ENCODE measurements around the gene LRP1B.

Gene LRP1B

GRCh38 chr2:141524777-141525176, 606.0 kb downstream of the LRP1B start:
- DNase-seq (ENCODE audit: low read depth in 1 of 2, low spot score in 1 of 2), result no peak

GRCh38 chr2:141523199-141523598, 607.6 kb downstream of the LRP1B start:
- DNase-seq (ENCODE audit: low read depth in 1 of 2, low spot score in 1 of 2), result no peak

DNA sequence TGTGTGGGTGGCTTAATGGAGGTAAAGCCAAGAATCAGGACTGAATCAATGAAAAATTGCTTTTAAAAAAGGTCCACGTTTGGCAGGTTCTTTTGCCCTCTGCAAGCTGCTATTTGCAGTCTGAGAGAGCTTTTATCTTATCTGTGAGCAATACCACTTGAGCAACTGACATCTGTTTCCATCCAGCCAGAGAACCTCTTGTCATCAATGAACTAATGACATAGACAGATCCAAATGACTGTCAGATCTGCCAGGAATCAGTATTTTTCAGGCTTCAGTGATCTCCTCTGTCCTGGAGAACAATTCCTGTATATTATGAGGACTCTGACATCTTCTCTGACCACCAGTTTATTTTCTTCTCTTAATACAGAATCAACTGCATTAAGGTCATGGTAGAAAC, 608.1 kb downstream of the LRP1B start:
- DNase-seq (ENCODE audit: low read depth in 1 of 2, low spot score in 1 of 2), result no peak

GRCh38 chr2:141522048-141522447, 608.8 kb downstream of the LRP1B start:
- no peak for DNase-seq (ENCODE audit: low read depth in 1 of 2, low spot score in 1 of 2)

DNA sequence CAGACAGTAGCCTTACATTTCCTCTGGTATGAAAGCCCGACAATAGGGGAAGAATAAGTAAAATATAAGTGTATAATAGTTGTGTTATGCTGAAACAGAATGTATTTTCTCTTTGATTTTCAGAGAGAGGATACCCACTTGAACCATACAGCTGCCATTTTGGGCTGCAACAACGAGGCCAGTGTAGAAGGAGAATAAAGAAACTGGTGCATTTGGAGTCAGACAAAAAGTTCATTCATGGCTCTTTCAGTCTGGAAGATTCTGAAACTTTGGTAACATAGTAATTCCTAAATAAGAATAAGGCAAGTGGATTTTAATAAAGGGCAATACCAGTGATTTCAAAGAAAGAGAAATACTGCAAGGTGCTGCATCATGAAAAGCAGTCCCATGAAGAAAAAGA, 610.9 kb downstream of the LRP1B start:
- DNase-seq (ENCODE audit: low read depth in 1 of 2, low spot score in 1 of 2), result no peak

GRCh38 chr2:141517852-141518421, 612.9 kb downstream of the LRP1B start:
- no peak for DNase-seq (ENCODE audit: low read depth in 1 of 2, low spot score in 1 of 2)

DNA sequence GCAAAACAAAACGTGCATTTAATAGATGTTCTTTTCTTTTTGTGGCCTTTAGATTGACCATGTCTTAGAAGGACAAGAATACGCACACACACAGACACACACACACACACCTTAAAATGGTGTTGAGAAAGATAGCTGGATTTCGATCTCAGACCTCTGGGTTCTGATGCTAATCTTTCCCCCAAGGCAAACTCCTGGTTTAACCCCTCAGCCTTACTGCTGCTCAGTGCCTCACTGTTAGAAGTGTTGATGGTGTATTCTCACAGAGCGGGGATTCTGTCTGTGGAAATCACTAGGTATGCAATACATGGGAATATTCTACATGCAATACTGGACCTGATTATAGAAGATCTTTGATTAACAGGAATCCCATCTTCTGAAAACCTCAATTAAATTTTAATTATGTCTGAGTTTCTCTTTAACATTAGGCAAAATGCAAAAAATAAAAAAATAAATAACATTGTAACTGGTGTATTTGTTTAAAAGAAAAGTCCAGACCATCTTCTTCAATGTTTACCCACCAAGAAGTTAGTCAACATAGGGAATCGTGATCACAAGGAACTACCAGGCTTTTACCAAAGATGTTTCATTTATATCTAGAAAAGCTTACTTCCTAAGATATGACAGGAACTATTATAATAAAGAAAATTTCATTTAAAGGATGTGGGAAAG, 613.5 kb downstream of the LRP1B start:
- no peak for DNase-seq (ENCODE audit: low read depth in 1 of 2, low spot score in 1 of 2)

DNA sequence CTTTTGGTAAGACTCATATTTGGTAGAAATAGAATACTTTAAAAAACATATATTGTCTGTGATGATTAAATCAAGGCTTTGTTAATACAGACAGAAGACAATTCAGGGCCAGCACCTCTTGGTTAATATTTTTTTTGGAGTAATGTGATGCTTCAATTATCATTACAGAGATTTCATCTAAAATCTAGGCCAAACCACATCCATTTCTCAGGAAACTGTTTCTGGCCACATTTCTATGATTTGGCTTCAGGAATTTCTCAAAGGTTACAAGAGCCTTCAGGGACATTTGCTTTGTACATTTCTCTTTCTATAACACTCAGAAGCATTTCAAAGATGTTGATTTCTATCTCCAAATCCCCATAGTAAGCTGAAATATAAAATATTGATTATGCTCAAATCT, 614.9 kb downstream of the LRP1B start:
- no peak for DNase-seq (ENCODE audit: low read depth in 1 of 2, low spot score in 1 of 2)

- DNase-seq (ENCODE audit: low read depth in 1 of 2, low spot score in 1 of 2), result no peak
Observed at GRCh38 chr2:141513853-141514252, 617.0 kb downstream of the LRP1B start.

DNA sequence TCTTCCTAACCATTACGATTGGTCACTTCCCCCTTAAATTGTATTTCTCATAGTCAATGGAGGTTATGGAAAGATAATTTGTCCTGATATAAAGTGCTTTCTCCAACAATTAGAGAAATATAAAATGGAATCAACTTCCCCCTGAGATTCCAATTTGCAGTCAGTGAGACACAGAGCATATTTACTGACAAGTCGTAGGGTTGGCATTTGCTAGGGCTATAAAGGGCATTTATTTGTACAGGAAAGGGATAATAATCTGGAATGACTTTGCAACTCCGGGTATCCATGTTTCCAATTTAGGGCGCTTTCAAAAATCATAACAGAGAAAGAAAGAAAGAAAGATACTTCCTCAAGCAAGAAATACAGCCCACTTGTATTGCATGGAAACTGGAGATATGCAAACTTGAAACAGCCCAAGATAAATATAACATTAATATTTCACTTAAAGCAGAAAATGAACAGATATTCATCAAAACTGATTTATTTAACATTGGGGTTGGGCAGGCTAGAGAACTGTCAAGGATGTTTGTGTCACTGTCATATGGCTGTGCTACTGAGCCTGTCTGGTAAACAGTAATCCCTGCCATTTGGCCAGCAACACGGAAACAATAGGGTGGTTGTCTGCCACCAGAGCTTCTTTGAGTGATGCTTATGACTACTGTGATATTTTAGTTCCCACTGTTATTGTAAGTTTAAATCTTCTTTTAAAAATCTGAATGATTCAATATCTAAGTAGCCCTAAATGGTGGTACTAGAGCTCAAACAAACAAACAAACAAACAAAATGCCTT, 621.8 kb downstream of the LRP1B start:
- DNase-seq (ENCODE audit: low read depth in 1 of 2, low spot score in 1 of 2), result no peak

- no peak for DNase-seq (ENCODE audit: low read depth in 1 of 2, low spot score in 1 of 2)
Observed at GRCh38 chr2:141508086-141508752, 622.6 kb downstream of the LRP1B start.

GRCh38 chr2:141506135-141506534, 624.7 kb downstream of the LRP1B start:
- no peak for DNase-seq (ENCODE audit: low read depth in 1 of 2, low spot score in 1 of 2)

DNA sequence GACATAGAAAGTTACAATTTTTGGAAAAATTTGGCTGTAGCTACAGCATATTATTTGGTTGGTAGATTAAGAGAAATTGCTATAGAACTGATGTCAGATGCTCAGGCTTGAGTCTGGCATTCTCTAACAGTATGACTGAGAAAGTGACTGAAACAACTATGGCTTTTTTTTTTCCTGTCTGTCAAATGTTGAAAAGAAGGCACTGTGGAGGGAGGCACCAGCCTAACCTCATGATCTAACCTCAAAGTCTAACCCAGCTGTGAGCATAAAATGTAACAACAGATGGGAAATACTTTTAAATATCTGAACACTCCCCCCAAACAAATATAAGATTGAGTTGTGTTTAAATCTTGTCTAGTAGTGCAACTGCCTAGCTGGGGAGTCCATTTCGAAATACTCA, 629.1 kb downstream of the LRP1B start:
- DNase-seq (ENCODE audit: low read depth in 1 of 2, low spot score in 1 of 2), result no peak

GRCh38 chr2:141499123-141499522, 631.7 kb downstream of the LRP1B start:
- no peak for DNase-seq (ENCODE audit: low read depth in 1 of 2, low spot score in 1 of 2)

DNA sequence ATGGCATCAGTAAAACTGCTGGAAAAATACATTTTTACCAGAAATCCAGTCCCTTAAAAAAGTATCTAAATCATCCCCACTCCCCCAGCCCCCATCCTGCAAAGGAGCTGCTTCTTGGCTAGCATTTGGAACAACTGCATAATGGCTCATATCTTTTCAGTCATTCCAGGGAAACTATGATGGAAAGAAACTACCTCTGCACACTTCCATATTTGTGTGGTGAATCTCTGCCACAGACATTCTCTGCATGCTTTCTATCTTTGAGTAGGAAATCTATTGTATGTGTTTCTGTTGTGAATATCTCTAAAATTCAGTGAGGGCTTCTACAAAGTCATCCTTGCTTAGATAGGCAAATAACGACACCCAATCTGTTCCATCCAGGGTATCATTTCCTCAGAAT, 632.3 kb downstream of the LRP1B start:
- DNase-seq (ENCODE audit: low read depth in 1 of 2, low spot score in 1 of 2), result no peak

DNA sequence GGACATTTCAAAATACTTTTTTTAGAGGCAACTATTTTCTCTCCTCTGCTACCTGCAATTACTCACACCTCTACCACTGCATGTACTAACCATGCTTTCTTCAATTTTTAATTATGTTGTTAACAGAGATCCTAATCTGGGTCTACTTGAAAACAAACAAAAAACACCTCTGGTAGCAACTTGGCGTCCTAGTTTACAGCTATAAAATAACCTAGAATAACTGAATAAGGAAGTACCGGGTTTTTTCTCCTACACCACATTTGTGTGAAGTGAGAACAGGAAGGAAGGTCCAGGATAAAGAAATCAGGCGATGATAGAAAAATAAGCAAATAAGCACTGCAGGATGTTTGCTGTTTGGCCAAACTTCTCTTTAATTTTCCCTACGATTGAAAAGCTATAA, 633.5 kb downstream of the LRP1B start:
- no peak for DNase-seq (ENCODE audit: low read depth in 1 of 2, low spot score in 1 of 2)

DNA sequence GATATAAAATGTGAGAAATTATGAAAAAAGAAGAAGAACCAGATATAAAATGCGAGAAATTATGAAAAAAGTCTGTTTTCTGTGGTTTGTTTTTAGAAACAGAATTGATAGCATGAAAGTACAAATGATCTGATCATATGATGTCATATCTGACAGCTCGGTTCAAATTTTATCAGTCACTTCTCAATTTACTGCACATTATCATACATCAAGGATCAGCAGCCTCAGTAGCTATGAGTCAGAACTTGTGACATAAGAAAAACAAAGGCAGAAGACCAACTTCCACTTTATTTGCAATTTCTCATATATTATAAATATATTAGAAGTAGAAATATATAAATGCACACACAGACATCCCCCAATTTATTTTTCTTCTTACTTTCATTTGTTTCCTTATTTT, 634.0 kb downstream of the LRP1B start:
- no peak for DNase-seq (ENCODE audit: low read depth in 1 of 2, low spot score in 1 of 2)

DNA sequence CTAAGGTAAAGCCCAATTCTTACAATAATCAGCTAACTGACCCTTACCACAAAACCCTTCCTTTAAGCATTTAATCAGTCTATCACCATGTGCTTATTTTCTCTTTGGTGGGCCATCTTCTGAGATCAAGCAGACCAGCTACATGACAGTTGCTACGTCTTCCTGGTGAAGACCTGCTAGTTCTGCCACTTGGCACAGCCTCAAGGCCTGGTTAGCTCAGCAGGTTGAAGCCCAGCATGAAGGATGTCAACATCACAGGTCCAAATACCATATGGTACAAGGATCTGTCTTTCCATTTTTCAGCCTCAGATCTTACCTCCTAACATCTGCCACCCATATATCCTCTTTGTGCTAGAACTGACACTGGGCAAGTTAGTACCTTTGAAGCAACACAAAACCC, 636.9 kb downstream of the LRP1B start:
- DNase-seq (ENCODE audit: low read depth in 1 of 2, low spot score in 1 of 2), result no peak

- DNase-seq (ENCODE audit: low read depth in 1 of 2, low spot score in 1 of 2), result no peak
Observed at GRCh38 chr2:141492816-141493215, 638.0 kb downstream of the LRP1B start.

GRCh38 chr2:141490886-141491285, 639.9 kb downstream of the LRP1B start:
- no peak for DNase-seq (ENCODE audit: low read depth in 1 of 2, low spot score in 1 of 2)

DNA sequence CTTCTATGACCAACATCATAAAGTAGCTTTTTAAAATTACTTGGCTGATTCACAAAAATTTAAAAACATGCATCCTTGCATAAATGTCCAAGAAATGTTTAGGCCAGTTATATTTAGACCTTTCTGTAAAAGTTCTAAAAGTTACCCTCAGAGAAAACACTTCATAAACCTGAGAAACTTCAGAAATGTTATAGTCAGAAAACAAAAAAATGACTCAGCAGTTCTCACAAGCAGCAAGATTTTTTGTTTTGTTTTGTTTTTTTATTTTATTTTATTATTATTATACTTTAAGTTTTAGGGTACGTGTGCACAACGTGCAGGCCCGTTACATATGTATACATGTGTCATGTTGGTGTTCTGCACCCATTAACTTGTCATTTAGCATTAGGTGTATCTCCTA, 648.1 kb downstream of the LRP1B start:
- no peak for DNase-seq (ENCODE audit: low read depth in 1 of 2, low spot score in 1 of 2)

DNA sequence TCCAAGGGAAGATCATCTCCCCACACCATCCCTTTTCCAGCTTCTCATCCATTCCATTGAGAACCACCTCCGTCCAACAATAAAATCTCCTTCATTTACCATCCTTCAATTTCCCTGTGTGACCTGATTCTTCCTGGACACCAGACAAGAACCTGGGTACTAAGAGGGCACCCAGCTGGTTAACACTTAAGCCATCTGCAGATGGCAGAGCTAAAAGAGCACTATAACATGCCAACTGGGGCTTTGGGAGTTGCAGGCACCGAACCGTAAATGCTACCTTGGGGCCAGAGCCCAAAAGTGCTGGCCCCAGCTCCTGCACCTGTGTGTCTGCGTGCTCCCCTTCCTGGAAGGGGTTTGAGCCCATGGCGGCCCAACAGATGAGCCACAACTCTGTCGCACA, 655.0 kb downstream of the LRP1B start:
- DNase-seq (ENCODE audit: low read depth in 1 of 2, low spot score in 1 of 2), result no peak

All from activated CD4-positive, alpha-beta T cell treated with anti-CD3 and anti-CD28 coated beads, Interleukin-2, amount 50 U/mL, for 24 hours (primary cell).